T-helper 9 cell (primary cell): Measurements from ENCODE around the gene G6PD.

ENCODE experiments used
- DNase-seq: peaks from one replicate; pipeline ENCODE4 v3.0.0-alpha.2; 2020

G6PD gene

GRCh38 chrX:154486052-154486395 is 60.6 kb downstream of the G6PD start:
- DNase-seq, result peak; percentile 22

- no peak for DNase-seq
Measured at GRCh38 chrX:154485150-154486051, 61.2 kb downstream of the G6PD start.

- DNase-seq, result no peak
Measured at GRCh38 chrX:154484255-154485149, 62.1 kb downstream of the G6PD start.

GRCh38 chrX:154483325-154483724 is 63.3 kb downstream of the G6PD start:
- no peak for DNase-seq

- DNase-seq, result no peak
Measured at GRCh38 chrX:154482786-154483185, 63.9 kb downstream of the G6PD start.

- no peak for DNase-seq
Measured at GRCh38 chrX:154481911-154482601, 64.6 kb downstream of the G6PD start.
